IMR-90 (cell line): ENCODE measurements around the gene KCNIP3. TPM values are rescaled to one million over a fixed set of nuclear protein-coding genes. Genes with fewer than 3 reads are reported as not detected.

Experiments used
- ATAC-seq: fragments of 200-7000 bp; cut with Tn5 transposase; 2 replicates; pipeline ENCODE4 v1.9.1; 2020; ENCODE audit warnings: low read depth, mild to moderate bottlenecking, moderate library complexity
- BruUV-seq: library from RNA; stranded (reverse); fragments of 400-500 nt; replicated peaks from 2 replicates; lab custom pipeline; 2021; lab: Mats Ljungman, UMichigan
- CTCF ChIA-PET: fragments of 300-600 bp; formaldehyde crosslinking; extraction: SDS; loops from one replicate; lab custom pipeline; 2021; ENCODE audit warnings: antibody characterized with exemption; lab: Yijun Ruan, JAX
- POLR2A ChIA-PET: fragments of 300-600 bp; sonication (Branson Sonifier 250); formaldehyde crosslinking; loops from one replicate; lab custom pipeline; 2022; ENCODE audit warnings: antibody characterized with exemption; ENCODE audit not compliant: unreplicated experiment; lab: Charles Lee
- DNase-seq: peaks from one replicate; pipeline ENCODE4 v3.0.0; 2013
- H2AFZ ChIP-seq: replicated peaks from 2 replicates; pipeline ENCODE3; 2013; ENCODE audit warnings: low read length, mild to moderate bottlenecking; ENCODE audit not compliant: poor library complexity
- H2AK5ac ChIP-seq: 2 replicates; pipeline ENCODE4 v1.6.1; 2013; ENCODE audit warnings: low read depth, low read length, inconsistent platforms
- H2AK9ac ChIP-seq: replicated peaks from 2 replicates; pipeline ENCODE3; 2013; ENCODE audit warnings: mild to moderate bottlenecking, low read depth, low read length, moderate library complexity; ENCODE audit not compliant: poor library complexity
- H2BK120ac ChIP-seq: 2 replicates; pipeline ENCODE4 v1.6.1; 2013; ENCODE audit warnings: low read depth, low read length, inconsistent platforms
- H2BK15ac ChIP-seq: 3 replicates; pipeline ENCODE4 v1.6.1; 2013; ENCODE audit warnings: low read depth, low read length, inconsistent platforms
- H2BK20ac ChIP-seq: 2 replicates; pipeline ENCODE4 v1.6.1; 2013; ENCODE audit warnings: low read depth, mild to moderate bottlenecking, inconsistent platforms, low read length, moderate library complexity
- H2BK5ac ChIP-seq: 2 replicates; pipeline ENCODE4 v1.6.1; 2013; ENCODE audit warnings: mild to moderate bottlenecking, low read depth, low read length, inconsistent platforms; ENCODE audit not compliant: poor library complexity, severe bottlenecking
- H3K14ac ChIP-seq: replicated peaks from 2 replicates; pipeline ENCODE4 v1.6.1; 2013; ENCODE audit warnings: low read depth, low read length, inconsistent platforms
- H3K18ac ChIP-seq: 2 replicates; pipeline ENCODE4 v1.6.1; 2013; ENCODE audit warnings: low read depth, low read length, control low read depth
- H3K23ac ChIP-seq: 2 replicates; pipeline ENCODE4 v1.6.1; 2013; ENCODE audit warnings: low read depth, low read length, inconsistent platforms
- H3K27ac ChIP-seq: 2 replicates; pipeline ENCODE4 v1.5.1; 2013; ENCODE audit warnings: mild to moderate bottlenecking, control low read depth, low read length; ENCODE audit not compliant: insufficient read depth
- H3K27me3 ChIP-seq: 2 replicates; pipeline ENCODE4 v1.6.1; 2013; ENCODE audit warnings: low read length; ENCODE audit not compliant: control insufficient read depth, insufficient read depth
- H3K36me3 ChIP-seq: 2 replicates; pipeline ENCODE4 v1.6.1; 2013; ENCODE audit warnings: low read length, mixed read lengths; ENCODE audit not compliant: control insufficient read depth, insufficient read depth
- H3K4ac ChIP-seq: 2 replicates; pipeline ENCODE4 v1.6.1; 2013; ENCODE audit warnings: low read depth, low read length, inconsistent platforms
- H3K4me1 ChIP-seq: 2 replicates; pipeline ENCODE4 v1.6.1; 2013; ENCODE audit warnings: low read length, mixed read lengths; ENCODE audit not compliant: control insufficient read depth, insufficient read depth
- H3K4me2 ChIP-seq: 2 replicates; pipeline ENCODE4 v1.6.1; 2013; ENCODE audit warnings: low read depth, mild to moderate bottlenecking, control low read depth, low read length, moderate library complexity
- H3K4me3 ChIP-seq: 2 replicates; pipeline ENCODE4 v1.5.1; 2013; ENCODE audit warnings: low read depth, mild to moderate bottlenecking, control low read depth, low read length, moderate library complexity; ENCODE audit not compliant: insufficient read depth
- H3K56ac ChIP-seq: 2 replicates; pipeline ENCODE4 v1.6.1; 2013; ENCODE audit warnings: low read length, inconsistent platforms; ENCODE audit not compliant: insufficient read depth; ENCODE audit errors: extremely low read depth
- H3K79me1 ChIP-seq, 2 experiments: 2 replicates each; pipeline ENCODE4 v1.6.1; 2013; ENCODE audit warnings: low read length in 2 of 2, inconsistent platforms in 1 of 2, low read depth in 1 of 2
- H3K9ac ChIP-seq: 2 replicates; pipeline ENCODE4 v1.6.1; 2013; ENCODE audit warnings: low read depth, low read length, control low read depth
- H3K9me1 ChIP-seq: 2 replicates; pipeline ENCODE4 v1.6.1; 2013; ENCODE audit warnings: low read length, inconsistent platforms; ENCODE audit not compliant: insufficient read depth
- H3K9me3 ChIP-seq: 2 replicates; pipeline ENCODE4 v1.6.1; 2013; ENCODE audit warnings: low read length; ENCODE audit not compliant: control insufficient read depth, insufficient read depth
- H4K20me1 ChIP-seq: 2 replicates; pipeline ENCODE4 v1.6.1; 2013; ENCODE audit warnings: low read length, inconsistent platforms; ENCODE audit not compliant: insufficient read depth
- H4K5ac ChIP-seq: 2 replicates; pipeline ENCODE4 v1.6.1; 2013; ENCODE audit warnings: mild to moderate bottlenecking, low read depth, low read length, control low read depth
- H4K8ac ChIP-seq, 2 experiments: 2 replicates each; pipeline ENCODE4 v1.6.1; 2013; ENCODE audit warnings: low read depth in 2 of 2, low read length in 2 of 2, control low read depth in 1 of 2, inconsistent platforms in 1 of 2
- H4K91ac ChIP-seq: 2 replicates; pipeline ENCODE4 v1.6.1; 2013; ENCODE audit warnings: low read depth, low read length, inconsistent platforms; ENCODE audit not compliant: insufficient read depth
- CHD1 ChIP-seq: IDR thresholded peaks from 2 replicates; pipeline ENCODE4 v1.6.1; 2012; ENCODE audit warnings: low read depth, low read length, improper control_type of control experiment
- SMC3 ChIP-seq: fragments of 150-350 bp; IDR thresholded peaks from 2 replicates; pipeline ENCODE4 v1.6.1; 2016; ENCODE audit warnings: low read depth, mild to moderate bottlenecking, antibody characterized with exemption, low read length, moderate library complexity
- WGBS, 2 experiments: methylation state at CpG; one replicate each; pipeline versions ENCODE4 v1.1.5 to v1.1.7; 2013; ENCODE audit warnings: missing lambda C conversion rate in 2 of 2; ENCODE audit not compliant: insufficient read length in 1 of 2; ENCODE audit errors: extremely low coverage in 2 of 2; 5-methylcytosine and 5-hydroxymethylcytosine counted together
- dilution Hi-C: fragments of 300-500 bp; cut with HindIII; formaldehyde crosslinking; loops from one replicate; pipeline ENCODE4 v1.14.3; 2018; ENCODE audit warnings: low sequenced_read_pairs; ENCODE audit not compliant: unreplicated experiment
- in situ Hi-C: fragments of 300-500 bp; cut with MboI; formaldehyde crosslinking; loops from 3 replicates; pipeline ENCODE4 v1.14.3; 2019; ENCODE audit warnings: low sequenced_read_pairs, inconsistent platforms, mixed read lengths
- intact Hi-C: fragments of 100-400 bp; cut with micrococcal nuclease; formaldehyde crosslinking; loops from 2 replicates; pipeline ENCODE4 v1.10.0; 2022
- polyA plus RNA-seq, 3 experiments: library from polyadenylated mRNA; depleted of rRNA; stranded (reverse); fragments of >200 nt; gene quantifications; 2 replicates each; pipeline ENCODE4 v1.2.3, GENCODE V29; 2012; ENCODE audit warnings: low replicate concordance in 1 of 3
- total RNA-seq: library from RNA; depleted of rRNA; stranded (reverse); fragments of >200 nt; gene quantifications from 2 replicates; pipeline ENCODE4 v1.2.3, GENCODE V29; 2012

The KCNIP3 gene
- total and polyA plus RNA-seq, 2 of the 4 experiments (the other 2 are of a cell fraction), result 0.72 to 1.4 TPM

- Histone ChIP-seq H2BK20ac (no peak overlapping the region), H3K79me1 (no peaks in the 10 kb centered on the region), H3K9me1 (no peaks in the 10 kb centered on the region), H3K56ac (no peak overlapping the region), H2AK9ac (no peak overlapping the region), H4K20me1 (no peaks in the 10 kb centered on the region), H3K4me3 (no peak overlapping the region), H3K27ac (no peak overlapping the region), H2AFZ (no peak overlapping the region), H4K8ac (no peak overlapping the region), H3K4ac (no peak overlapping the region), H2BK5ac (no peak overlapping the region), H3K14ac (no peak overlapping the region), H3K23ac (no peak overlapping the region), H3K36me3 (no peaks in the 10 kb centered on the region), H3K18ac (no peak overlapping the region), H4K5ac (no peak overlapping the region), H3K4me1 (peaks cover under 1% of the 10 kb centered on the region; the same call in 1 of the 2 replicates), H3K4me2 (no peak overlapping the region), H3K9me3 (no peaks in the 10 kb centered on the region), H4K91ac (no peak overlapping the region), H2AK5ac (no peak overlapping the region), H2BK120ac (no peak overlapping the region), H3K9ac (no peak overlapping the region), H3K27me3 (peaks cover 2% of the 10 kb centered on the region; the same call in 1 of the 2 replicates), H2BK15ac (no peak overlapping the region)
- WGBS, 2 experiments, result no CpG with 5 or more reads among the region's 7 CpGs
- no peak for DNase-seq
- no TSS peak for BruUV-seq
- in situ Hi-C loops (no loop called here), intact Hi-C loops (no loop called here), dilution Hi-C loops (no loop called here)
- no peak for ATAC-seq
- ChIA-PET CTCF (no interaction called here), POLR2A (no interaction called here)
- TF ChIP-seq CHD1 (no peak), SMC3 (no peak)
Observed at GRCh38 chr2:95350368-95350767, 53.2 kb downstream of the KCNIP3 start.
